BJ (cell line): Measurements from ENCODE around the gene C11orf58. TPM values are rescaled to one million over a fixed set of nuclear protein-coding genes. Genes with fewer than 3 reads are reported as not detected.

ENCODE experiments used
- CTCF ChIA-PET: fragments of 350-600 bp; formaldehyde crosslinking; extraction: SDS; loops from one replicate; lab custom pipeline; 2021; ENCODE audit warnings: antibody characterized with exemption, inconsistent platforms; lab: Yijun Ruan, JAX
- POLR2A ChIA-PET: fragments of 300-600 bp; sonication (Branson Sonifier 250); formaldehyde crosslinking; extraction: SDS; loops from one replicate; lab custom pipeline; 2021; ENCODE audit warnings: antibody characterized with exemption; lab: Charles Lee
- DNase-seq: peaks from one replicate; pipeline ENCODE4 v3.0.0-alpha.2; 2011; ENCODE audit warnings: low read depth
- H3K27me3 ChIP-seq: 2 replicates; pipeline ENCODE4 v1.6.0; 2011; ENCODE audit warnings: low read length; ENCODE audit not compliant: control insufficient read depth, insufficient read depth
- H3K36me3 ChIP-seq: 2 replicates; pipeline ENCODE4 v1.5.1; 2011; ENCODE audit warnings: low read length; ENCODE audit not compliant: control insufficient read depth, insufficient read depth
- H3K4me3 ChIP-seq: 2 replicates; pipeline ENCODE4 v1.5.1; 2011; ENCODE audit warnings: low read depth, mild to moderate bottlenecking, control low read depth, low read length
- CTCF ChIP-seq: IDR thresholded peaks from 2 replicates; pipeline ENCODE4 v1.5.1; 2011; ENCODE audit warnings: low read depth, mild to moderate bottlenecking, control low read depth, inconsistent platforms, low read length, moderate library complexity; ENCODE audit not compliant: insufficient read depth
- polyA plus RNA-seq: library from polyadenylated mRNA; depleted of rRNA; stranded (reverse); fragments of >200 nt; gene quantifications from 2 replicates; pipeline ENCODE4 v1.2.3, GENCODE V29; 2011

The C11orf58 gene
- polyA plus RNA-seq, 1 experiment, result 115 TPM

DNA sequence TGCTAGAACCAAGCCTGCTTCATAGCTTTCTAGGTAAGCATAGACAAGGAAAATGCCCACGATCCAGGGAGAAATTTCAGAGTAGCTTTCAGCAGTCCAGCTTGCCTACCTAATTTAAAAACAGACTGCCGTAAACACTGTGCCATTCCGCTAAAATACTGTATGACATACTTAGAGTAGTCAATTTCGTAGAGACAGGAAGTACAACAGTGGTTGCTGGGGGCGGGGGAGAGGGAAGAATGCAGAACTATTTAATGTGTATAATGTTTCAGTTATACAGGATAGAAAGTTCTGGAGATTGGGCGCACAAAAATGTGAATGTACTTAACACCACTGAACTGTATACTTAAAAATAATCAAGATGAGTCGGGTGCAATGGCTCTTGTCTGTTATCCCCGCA, 56.7 kb downstream of the C11orf58 start:
- CTCF ChIA-PET, result interaction anchor here (1.5 kb wide), 1 partner anchor 9 kb away, joined by 3 read pairs; no protein-coding TSS in a partner anchor
- TF ChIP-seq CTCF, result no peak
- no peak for DNase-seq
- H3K36me3 ChIP-seq, result no peaks in the 10 kb centered on the region
- no peaks in the 10 kb centered on the region for H3K27me3 ChIP-seq
- POLR2A ChIA-PET, result no interaction called here
- no peak overlapping the region for H3K4me3 ChIP-seq

DNA sequence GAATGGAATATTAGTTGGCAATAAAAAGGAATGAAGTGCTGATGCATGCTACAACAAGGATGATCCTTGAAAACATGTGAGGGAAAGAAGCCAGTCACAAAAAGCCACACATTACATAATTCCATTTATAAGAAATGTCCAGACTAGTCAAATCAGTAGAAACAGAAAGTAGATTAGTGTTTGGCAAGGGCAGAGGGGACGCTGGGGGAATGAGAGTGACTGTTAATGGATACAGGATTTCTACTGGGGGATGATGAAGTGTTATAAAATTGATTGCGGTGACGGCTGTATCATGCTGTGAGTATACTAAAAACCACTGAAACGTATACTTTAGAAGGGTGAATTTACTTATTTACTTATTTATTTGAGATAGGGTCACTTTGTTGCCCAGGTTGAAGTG, 57.9 kb downstream of the C11orf58 start:
- H3K4me3 ChIP-seq, result no peak overlapping the region
- no peak for TF ChIP-seq CTCF

GRCh38 chr11:16797776-16798175, 59.3 kb downstream of the C11orf58 start:
- no peak for TF ChIP-seq CTCF
- ChIA-PET POLR2A (no interaction called here), CTCF (interaction anchor here (2.6 kb wide), 1 partner anchor 13 kb away, joined by 11 read pairs; no protein-coding TSS in a partner anchor)
- Histone ChIP-seq H3K4me3 (no peak overlapping the region), H3K36me3 (no peaks in the 10 kb centered on the region), H3K27me3 (no peaks in the 10 kb centered on the region)
- DNase-seq, result no peak

More for the DNA sequence above, 57.9 kb downstream of the C11orf58 start:
- ChIA-PET POLR2A (no interaction called here), CTCF (interaction anchor here (2.6 kb wide), 1 partner anchor 11 kb away, joined by 11 read pairs; no protein-coding TSS in a partner anchor)
- Histone ChIP-seq H3K27me3 (no peaks in the 10 kb centered on the region), H3K36me3 (no peaks in the 10 kb centered on the region)
- no peak for DNase-seq

DNA sequence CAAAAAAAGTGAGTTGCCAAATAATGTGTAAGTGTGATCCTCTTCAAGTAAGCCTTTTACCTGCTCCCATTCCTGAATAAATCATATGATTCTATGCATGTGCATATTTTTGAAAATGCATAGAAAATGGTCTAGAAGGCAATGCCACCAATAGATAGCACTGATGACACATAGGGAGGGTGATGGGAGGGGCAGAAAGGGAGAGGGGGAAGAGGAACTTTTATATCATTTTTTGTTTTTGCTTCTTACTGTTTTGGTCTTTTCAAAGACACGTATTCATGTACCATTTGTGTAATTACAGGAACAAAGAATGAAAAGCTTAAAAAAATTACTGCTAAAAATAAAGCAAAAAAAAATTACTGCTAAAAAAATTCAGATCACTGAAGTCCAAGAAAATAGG, 60.8 kb downstream of the C11orf58 start:
- no peak for TF ChIP-seq CTCF
- Histone ChIP-seq H3K36me3 (no peaks in the 10 kb centered on the region), H3K27me3 (no peaks in the 10 kb centered on the region), H3K4me3 (no peak overlapping the region)
- ChIA-PET POLR2A (no interaction called here), CTCF (no interaction called here)
- no peak for DNase-seq

- POLR2A ChIA-PET, result no interaction called here
Observed at GRCh38 chr11:16799890-16800289, 61.4 kb downstream of the C11orf58 start.

More at GRCh38 chr11:16799890-16800289, 61.4 kb downstream of the C11orf58 start:
- no peak for TF ChIP-seq CTCF
- no peaks in the 10 kb centered on the region for H3K27me3 ChIP-seq
- CTCF ChIA-PET, result interaction anchor here (0.7 to 2.9 kb wide), 2 partner anchors 10 to 12 kb away, joined by 3 to 14 read pairs; no protein-coding TSS in a partner anchor
- no peaks in the 10 kb centered on the region for H3K36me3 ChIP-seq
- no peak for DNase-seq
- no peak overlapping the region for H3K4me3 ChIP-seq
